ENCODE results near the gene STX7. TPM values are rescaled to one million over a fixed set of nuclear protein-coding genes. Genes with fewer than 3 reads are reported as not detected.

STX7 gene
- total and polyA plus RNA-seq, 12 donors, result 4.5 to 61.7 (median 37.6) TPM

DNA sequence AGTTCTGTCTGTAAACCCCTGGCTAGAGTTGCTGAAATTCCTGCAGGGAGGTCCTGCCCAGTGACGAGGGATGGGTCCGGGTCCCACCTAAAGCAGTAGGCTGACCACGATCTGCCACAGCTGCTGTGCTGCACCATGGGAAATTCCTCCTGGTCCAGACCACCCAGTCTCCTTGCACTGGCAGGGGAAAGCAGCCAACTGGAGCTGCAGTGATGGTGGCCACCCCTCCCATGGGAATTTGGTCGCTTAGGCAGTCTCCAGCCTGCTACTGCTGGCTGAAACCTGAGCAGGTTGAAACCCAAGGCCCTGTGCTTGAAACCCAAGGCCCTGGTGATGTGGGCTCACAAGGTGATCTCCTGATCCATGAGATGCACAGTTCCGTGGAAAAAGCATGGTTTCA lies 87.7 kb downstream of the STX7 start:
- no peak overlapping the region for H3K4me3 ChIP-seq
- no peak for TF ChIP-seq POLR2A (IDR thresholded peaks at IDR 0.05)
- TF ChIP-seq, protein P1, sequence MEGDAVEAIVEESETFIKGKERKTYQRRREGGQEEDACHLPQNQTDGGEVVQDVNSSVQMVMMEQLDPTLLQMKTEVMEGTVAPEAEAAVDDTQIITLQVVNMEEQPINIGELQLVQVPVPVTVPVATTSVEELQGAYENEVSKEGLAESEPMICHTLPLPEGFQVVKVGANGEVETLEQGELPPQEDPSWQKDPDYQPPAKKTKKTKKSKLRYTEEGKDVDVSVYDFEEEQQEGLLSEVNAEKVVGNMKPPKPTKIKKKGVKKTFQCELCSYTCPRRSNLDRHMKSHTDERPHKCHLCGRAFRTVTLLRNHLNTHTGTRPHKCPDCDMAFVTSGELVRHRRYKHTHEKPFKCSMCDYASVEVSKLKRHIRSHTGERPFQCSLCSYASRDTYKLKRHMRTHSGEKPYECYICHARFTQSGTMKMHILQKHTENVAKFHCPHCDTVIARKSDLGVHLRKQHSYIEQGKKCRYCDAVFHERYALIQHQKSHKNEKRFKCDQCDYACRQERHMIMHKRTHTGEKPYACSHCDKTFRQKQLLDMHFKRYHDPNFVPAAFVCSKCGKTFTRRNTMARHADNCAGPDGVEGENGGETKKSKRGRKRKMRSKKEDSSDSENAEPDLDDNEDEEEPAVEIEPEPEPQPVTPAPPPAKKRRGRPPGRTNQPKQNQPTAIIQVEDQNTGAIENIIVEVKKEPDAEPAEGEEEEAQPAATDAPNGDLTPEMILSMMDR (IDR thresholded peaks at IDR 0.05), result no peak
- no peak overlapping the region for H3K27ac ChIP-seq
- H3K27me3 ChIP-seq, result no peaks in the 10 kb centered on the region
- H3K9me3 ChIP-seq (replicated peaks in 1 of 3), result peaks cover 0 to 5% (median 3%) of the 10 kb centered on the region in 3 donors
- WGBS, 4 donors, result 75 to 100% (median 82%) methylated on average over 3 to 5 of the region's 5 CpGs
- H3K36me3 ChIP-seq (replicated peaks in 1 of 2), result no peaks in the 10 kb centered on the region
- intact Hi-C loops (cut with DNase I), result no loop called here
- H3K4me1 ChIP-seq (replicated peaks in 1 of 2), result no peaks in the 10 kb centered on the region
- DNase-seq, result no peak

DNA sequence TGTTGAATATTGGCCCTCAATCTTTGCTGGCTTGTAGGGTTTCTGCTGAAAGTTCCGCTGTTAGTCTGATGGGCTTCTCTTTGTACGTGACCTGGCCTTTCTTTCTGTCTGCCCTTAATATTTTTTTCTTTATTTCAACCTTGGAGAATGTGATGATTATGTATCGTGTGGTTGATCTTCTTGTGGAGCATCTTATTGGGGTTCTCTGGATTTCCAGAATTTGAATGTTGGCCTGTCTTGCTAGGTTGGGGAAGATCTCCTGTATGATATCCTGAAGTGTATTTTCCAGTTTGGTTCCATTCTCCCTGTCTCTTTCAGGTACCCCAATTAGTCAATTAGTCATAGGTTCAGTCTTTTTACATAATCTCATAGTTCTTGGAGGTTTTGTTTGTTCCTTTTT lies 89.1 kb downstream of the STX7 start:
- TF ChIP-seq, protein P1 (IDR thresholded peaks at IDR 0.05), result no peak
- no peak for TF ChIP-seq POLR2A (IDR thresholded peaks at IDR 0.05)
- Histone ChIP-seq H3K9me3 (replicated peaks in 1 of 3) (peaks cover 0 to 5% (median 3%) of the 10 kb centered on the region in 3 donors), H3K4me1 (replicated peaks in 1 of 2) (no peaks in the 10 kb centered on the region), H3K27me3 (no peaks in the 10 kb centered on the region), H3K4me3 (no peak overlapping the region), H3K27ac (no peak overlapping the region), H3K36me3 (replicated peaks in 1 of 2) (no peaks in the 10 kb centered on the region)
- intact Hi-C loops (cut with DNase I), result no loop called here
- DNase-seq, result no peak
- 89 to 98% (median 97%) methylated on average over 3 of the region's 3 CpGs for WGBS, 4 donors

DNA sequence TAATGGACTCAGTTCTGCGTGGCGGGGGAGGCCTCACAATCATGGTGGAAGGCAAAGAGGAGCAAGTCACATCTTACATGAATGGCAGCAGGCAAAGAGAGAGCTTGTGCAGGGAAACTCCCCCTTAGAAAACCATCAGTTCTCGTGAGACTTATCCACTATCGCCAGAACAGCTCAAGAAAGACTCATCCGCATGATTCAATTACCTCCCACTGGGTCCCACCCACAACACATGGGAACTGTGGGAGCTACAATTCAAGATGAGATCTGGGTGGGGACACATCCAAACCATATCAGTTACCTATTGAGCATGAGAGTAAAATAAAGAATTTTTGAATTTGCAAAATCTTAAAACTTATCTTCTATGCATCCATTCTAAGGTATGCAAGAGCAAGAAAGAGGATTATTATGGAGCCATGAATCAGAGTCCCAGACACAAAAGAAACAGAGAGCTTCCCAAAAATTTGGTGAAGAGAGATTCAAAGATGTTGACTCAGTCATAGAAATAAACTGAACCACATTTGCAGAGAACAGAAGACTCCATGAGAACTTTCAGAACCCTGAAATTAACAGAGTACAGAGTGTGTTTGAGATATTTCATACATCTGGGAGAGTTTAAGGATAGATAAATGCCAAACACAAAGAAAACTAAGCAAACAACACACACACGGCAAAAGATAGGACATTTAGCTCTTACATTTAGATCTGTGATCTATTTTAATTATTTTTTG lies 94.5 kb downstream of the STX7 start:
- no peak for DNase-seq
- Histone ChIP-seq H3K27me3 (no peaks in the 10 kb centered on the region), H3K4me1 (replicated peaks in 1 of 2) (no peaks in the 10 kb centered on the region), H3K27ac (no peak overlapping the region), H3K9me3 (replicated peaks in 1 of 3) (peaks cover 0 to 5% (median 1%) of the 10 kb centered on the region in 3 donors), H3K4me3 (no peak overlapping the region), H3K36me3 (replicated peaks in 1 of 2) (no peaks in the 10 kb centered on the region)
- WGBS, 4 donors, result 71 to 86% (median 85%) methylated on average over 5 to 6 of the region's 6 CpGs
- intact Hi-C loops (cut with DNase I), result no loop called here
- TF ChIP-seq, protein P1 (IDR thresholded peaks at IDR 0.05), result no peak
- no peak for TF ChIP-seq POLR2A (IDR thresholded peaks at IDR 0.05)

DNA sequence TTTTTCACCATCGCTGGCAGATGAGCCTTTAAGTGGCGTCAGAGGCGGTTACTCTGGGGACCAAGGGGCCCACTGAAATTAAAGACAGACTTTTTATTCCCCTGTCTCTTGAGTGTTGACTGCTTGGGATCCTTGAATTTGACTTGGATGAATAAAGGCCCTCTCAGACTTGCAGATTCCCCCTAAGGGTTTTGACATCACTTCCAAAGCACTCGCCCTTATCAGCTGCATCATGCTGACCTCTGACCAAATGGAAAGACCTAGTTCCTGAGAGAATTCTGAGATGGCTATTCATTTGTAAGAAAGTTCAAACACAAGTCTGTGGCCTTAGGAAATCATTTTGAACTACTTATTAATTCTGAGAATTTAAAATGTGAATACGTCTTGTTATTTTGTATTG lies 98.2 kb downstream of the STX7 start:
- Histone ChIP-seq H3K4me1 (replicated peaks in 1 of 2) (no peaks in the 10 kb centered on the region), H3K9me3 (replicated peaks in 1 of 3) (no peaks in the 10 kb centered on the region), H3K4me3 (no peak overlapping the region), H3K27me3 (no peaks in the 10 kb centered on the region), H3K27ac (no peak overlapping the region), H3K36me3 (replicated peaks in 1 of 2) (no peaks in the 10 kb centered on the region)
- DNase-seq, result no peak
- intact Hi-C loops (cut with DNase I), result no loop called here
- TF ChIP-seq, protein P1 (IDR thresholded peaks at IDR 0.05), result no peak
- TF ChIP-seq POLR2A (IDR thresholded peaks at IDR 0.05), result no peak
- 77 to 84% (median 80%) methylated on average over 5 of the region's 5 CpGs for WGBS, 4 donors
